HepG2 (cell line): ENCODE data around the gene MAVS. TPM values are rescaled to one million over a fixed set of nuclear protein-coding genes. Genes with fewer than 3 reads are reported as not detected.

Source experiments
- AGO1 ChIP-seq: fragments of 200-400 bp; formaldehyde crosslinking; IDR thresholded peaks from 2 replicates; pipeline ENCODE4 v1.6.1; 2017; ENCODE audit warnings: mild to moderate bottlenecking, low read depth, low read length, moderate library complexity; ENCODE audit not compliant: poor library complexity, severe bottlenecking
- AKAP8 ChIP-seq: sonication (generic); formaldehyde crosslinking; IDR thresholded peaks from 2 replicates; pipeline ENCODE4 v1.5.1; 2020; ENCODE audit warnings: mild to moderate bottlenecking, missing genetic modification reagents
- EP300 ChIP-seq, 3 experiments: sonication (generic) in 1 of 3; formaldehyde crosslinking in 1 of 3; IDR thresholded peaks; 2 replicates each; pipeline versions ENCODE4 v1.5.1 to v1.6.1; 2011 to 2020; ENCODE audit warnings: low read depth in 2 of 3, low read length in 2 of 3, borderline replicate concordance in 1 of 3, improper control_type of control experiment in 1 of 3, mild to moderate bottlenecking in 1 of 3, missing genetic modification reagents in 1 of 3, moderate library complexity in 1 of 3
- FOXK1 ChIP-seq: sonication (generic); formaldehyde crosslinking; IDR thresholded peaks from 2 replicates; pipeline ENCODE4 v1.4.0; 2020; ENCODE audit warnings: low read depth, missing genetic modification reagents, borderline replicate concordance
- IKZF4 ChIP-seq: sonication (generic); formaldehyde crosslinking; IDR thresholded peaks from 2 replicates; pipeline ENCODE4 v1.5.1; 2020; ENCODE audit warnings: borderline replicate concordance, mild to moderate bottlenecking, low read depth, missing genetic modification reagents; ENCODE audit errors: not compliant biosample characterization
- NCOR1 ChIP-seq: fragments of 200-600 bp; sonication (generic); IDR thresholded peaks from 2 replicates; pipeline ENCODE4 v1.7.0; 2017; ENCODE audit warnings: antibody characterized with exemption, low read length, borderline replicate concordance
- REXO4 ChIP-seq: sonication (generic); formaldehyde crosslinking; IDR thresholded peaks from 2 replicates; pipeline ENCODE4 v1.8.0; 2022; ENCODE audit warnings: missing genetic modification reagents, mild to moderate bottlenecking, borderline replicate concordance
- SALL2 ChIP-seq: sonication (generic); formaldehyde crosslinking; IDR thresholded peaks from 2 replicates; pipeline ENCODE4 v1.8.1; 2023; ENCODE audit warnings: mild to moderate bottlenecking, missing genetic modification reagents, inconsistent platforms
- ZNF121 ChIP-seq: sonication (generic); formaldehyde crosslinking; IDR thresholded peaks from 2 replicates; pipeline ENCODE4 v1.5.0; 2020; ENCODE audit warnings: mild to moderate bottlenecking, missing genetic modification reagents
- polyA plus RNA-seq, 8 experiments: library from polyadenylated mRNA; depleted of rRNA in 3 of 8; stranded (reverse) in 7 of 8; unstranded in 1 of 8; fragments of >200 nt; fragmentation: Illumina TruSeq in 4 of 8; extraction: Trizol in 4 of 8; gene quantifications; 2 replicates each; pipeline versions ENCODE4 v1.2.1 to v1.2.3, GENCODE V29; 2011 to 2016; ENCODE audit warnings: low read depth in 4 of 8, missing spikeins in 1 of 8, mixed read lengths in 1 of 8; ENCODE audit not compliant: insufficient read depth in 1 of 8
- total RNA-seq, 5 experiments: library from RNA; depleted of rRNA; stranded (reverse); fragments of >200 nt; fragmentation: Illumina TruSeq; extraction: Trizol; gene quantifications; 2 replicates each; pipeline ENCODE4 v1.2.3, GENCODE V29; 2016; ENCODE audit warnings: low read depth in 1 of 5
- TF ChIP-seq, protein P1 (sequence below): sonication (generic); formaldehyde crosslinking; IDR thresholded peaks from 2 replicates; pipeline ENCODE4 v1.4.0; 2020; ENCODE audit warnings: mild to moderate bottlenecking, missing genetic modification reagents
- TF ChIP-seq, protein P2 (sequence below): sonication (generic); formaldehyde crosslinking; IDR thresholded peaks from 2 replicates; pipeline ENCODE4 v1.4.0; 2020; ENCODE audit warnings: mild to moderate bottlenecking, missing genetic modification reagents
- TF ChIP-seq, protein P3 (sequence below): sonication (generic); formaldehyde crosslinking; IDR thresholded peaks from 2 replicates; pipeline ENCODE4 v1.5.0; 2020; ENCODE audit warnings: missing genetic modification reagents
- TF ChIP-seq, protein P4 (sequence below): sonication (generic); formaldehyde crosslinking; IDR thresholded peaks from 2 replicates; pipeline ENCODE4 v1.4.0; 2020; ENCODE audit warnings: missing genetic modification reagents
- TF ChIP-seq, protein P5 (sequence below): sonication (generic); formaldehyde crosslinking; IDR thresholded peaks from 2 replicates; pipeline ENCODE4 v1.8.0; 2022; ENCODE audit warnings: missing genetic modification reagents, mild to moderate bottlenecking, moderate library complexity, borderline replicate concordance

The MAVS gene
- total and polyA plus RNA-seq, 2 of the 13 experiments (the other 11 are each of a cell fraction or from before 2014, with no cell fraction given), result 27.3 to 36.6 TPM

DNA sequence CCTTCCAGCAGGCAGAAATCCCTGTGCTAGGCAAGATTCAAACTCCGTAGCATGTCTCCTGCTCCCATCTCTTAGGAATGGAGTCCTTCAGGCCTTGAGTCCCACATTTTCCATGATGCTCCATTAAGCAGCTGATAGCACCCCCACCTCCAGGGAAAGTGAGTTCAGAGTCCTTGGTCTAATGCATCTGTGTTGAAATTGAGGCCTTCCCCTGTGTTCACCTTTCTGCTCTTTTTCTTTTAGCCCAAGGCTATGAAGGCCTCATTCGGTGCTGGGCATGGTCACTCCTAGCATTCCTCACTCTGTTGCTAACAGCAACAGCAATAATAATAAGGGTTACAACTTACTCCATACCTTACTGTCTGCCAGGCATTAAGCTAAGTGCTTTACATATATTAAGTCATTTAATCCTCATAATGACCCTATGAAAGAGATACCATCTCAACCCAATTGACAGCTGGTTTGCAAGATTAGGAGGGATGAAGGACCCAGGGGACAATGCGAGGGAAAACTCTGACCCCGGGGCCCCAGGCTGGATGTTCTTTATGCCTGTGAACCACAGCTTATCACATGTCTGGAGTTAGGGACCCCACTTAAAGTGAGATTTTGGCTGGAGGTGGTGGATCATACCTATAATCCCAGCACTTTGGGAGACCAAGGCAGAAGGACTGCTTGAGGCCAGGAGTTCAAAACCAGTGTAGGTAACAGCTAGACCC, 25.1 kb downstream of the MAVS start (continued):
- TF ChIP-seq NCOR1, result peak; percentile 37; the same call in 1 of the 2 replicates
- TF ChIP-seq IKZF4, result no peak
- no peak for TF ChIP-seq AKAP8 (CRISPR knock-in tag)
- TF ChIP-seq AGO1, result no peak
- TF ChIP-seq, protein P1, sequence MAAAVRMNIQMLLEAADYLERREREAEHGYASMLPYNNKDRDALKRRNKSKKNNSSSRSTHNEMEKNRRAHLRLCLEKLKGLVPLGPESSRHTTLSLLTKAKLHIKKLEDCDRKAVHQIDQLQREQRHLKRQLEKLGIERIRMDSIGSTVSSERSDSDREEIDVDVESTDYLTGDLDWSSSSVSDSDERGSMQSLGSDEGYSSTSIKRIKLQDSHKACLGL, result no peak
- no peak for TF ChIP-seq SALL2 (CRISPR knock-in tag)
- no peak for TF ChIP-seq REXO4 (CRISPR knock-in tag)
- TF ChIP-seq, protein P2, sequence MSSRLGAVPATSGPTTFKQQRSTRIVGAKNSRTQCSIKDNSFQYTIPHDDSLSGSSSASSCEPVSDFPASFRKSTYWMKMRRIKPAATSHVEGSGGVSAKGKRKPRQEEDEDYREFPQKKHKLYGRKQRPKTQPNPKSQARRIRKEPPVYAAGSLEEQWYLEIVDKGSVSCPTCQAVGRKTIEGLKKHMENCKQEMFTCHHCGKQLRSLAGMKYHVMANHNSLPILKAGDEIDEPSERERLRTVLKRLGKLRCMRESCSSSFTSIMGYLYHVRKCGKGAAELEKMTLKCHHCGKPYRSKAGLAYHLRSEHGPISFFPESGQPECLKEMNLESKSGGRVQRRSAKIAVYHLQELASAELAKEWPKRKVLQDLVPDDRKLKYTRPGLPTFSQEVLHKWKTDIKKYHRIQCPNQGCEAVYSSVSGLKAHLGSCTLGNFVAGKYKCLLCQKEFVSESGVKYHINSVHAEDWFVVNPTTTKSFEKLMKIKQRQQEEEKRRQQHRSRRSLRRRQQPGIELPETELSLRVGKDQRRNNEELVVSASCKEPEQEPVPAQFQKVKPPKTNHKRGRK, result no peak
- no peak for TF ChIP-seq FOXK1 (CRISPR knock-in tag)
- TF ChIP-seq, protein P3, sequence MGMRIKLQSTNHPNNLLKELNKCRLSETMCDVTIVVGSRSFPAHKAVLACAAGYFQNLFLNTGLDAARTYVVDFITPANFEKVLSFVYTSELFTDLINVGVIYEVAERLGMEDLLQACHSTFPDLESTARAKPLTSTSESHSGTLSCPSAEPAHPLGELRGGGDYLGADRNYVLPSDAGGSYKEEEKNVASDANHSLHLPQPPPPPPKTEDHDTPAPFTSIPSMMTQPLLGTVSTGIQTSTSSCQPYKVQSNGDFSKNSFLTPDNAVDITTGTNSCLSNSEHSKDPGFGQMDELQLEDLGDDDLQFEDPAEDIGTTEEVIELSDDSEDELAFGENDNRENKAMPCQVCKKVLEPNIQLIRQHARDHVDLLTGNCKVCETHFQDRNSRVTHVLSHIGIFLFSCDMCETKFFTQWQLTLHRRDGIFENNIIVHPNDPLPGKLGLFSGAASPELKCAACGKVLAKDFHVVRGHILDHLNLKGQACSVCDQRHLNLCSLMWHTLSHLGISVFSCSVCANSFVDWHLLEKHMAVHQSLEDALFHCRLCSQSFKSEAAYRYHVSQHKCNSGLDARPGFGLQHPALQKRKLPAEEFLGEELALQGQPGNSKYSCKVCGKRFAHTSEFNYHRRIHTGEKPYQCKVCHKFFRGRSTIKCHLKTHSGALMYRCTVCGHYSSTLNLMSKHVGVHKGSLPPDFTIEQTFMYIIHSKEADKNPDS (CRISPR knock-in tag), result no peak
- TF ChIP-seq, protein P4, sequence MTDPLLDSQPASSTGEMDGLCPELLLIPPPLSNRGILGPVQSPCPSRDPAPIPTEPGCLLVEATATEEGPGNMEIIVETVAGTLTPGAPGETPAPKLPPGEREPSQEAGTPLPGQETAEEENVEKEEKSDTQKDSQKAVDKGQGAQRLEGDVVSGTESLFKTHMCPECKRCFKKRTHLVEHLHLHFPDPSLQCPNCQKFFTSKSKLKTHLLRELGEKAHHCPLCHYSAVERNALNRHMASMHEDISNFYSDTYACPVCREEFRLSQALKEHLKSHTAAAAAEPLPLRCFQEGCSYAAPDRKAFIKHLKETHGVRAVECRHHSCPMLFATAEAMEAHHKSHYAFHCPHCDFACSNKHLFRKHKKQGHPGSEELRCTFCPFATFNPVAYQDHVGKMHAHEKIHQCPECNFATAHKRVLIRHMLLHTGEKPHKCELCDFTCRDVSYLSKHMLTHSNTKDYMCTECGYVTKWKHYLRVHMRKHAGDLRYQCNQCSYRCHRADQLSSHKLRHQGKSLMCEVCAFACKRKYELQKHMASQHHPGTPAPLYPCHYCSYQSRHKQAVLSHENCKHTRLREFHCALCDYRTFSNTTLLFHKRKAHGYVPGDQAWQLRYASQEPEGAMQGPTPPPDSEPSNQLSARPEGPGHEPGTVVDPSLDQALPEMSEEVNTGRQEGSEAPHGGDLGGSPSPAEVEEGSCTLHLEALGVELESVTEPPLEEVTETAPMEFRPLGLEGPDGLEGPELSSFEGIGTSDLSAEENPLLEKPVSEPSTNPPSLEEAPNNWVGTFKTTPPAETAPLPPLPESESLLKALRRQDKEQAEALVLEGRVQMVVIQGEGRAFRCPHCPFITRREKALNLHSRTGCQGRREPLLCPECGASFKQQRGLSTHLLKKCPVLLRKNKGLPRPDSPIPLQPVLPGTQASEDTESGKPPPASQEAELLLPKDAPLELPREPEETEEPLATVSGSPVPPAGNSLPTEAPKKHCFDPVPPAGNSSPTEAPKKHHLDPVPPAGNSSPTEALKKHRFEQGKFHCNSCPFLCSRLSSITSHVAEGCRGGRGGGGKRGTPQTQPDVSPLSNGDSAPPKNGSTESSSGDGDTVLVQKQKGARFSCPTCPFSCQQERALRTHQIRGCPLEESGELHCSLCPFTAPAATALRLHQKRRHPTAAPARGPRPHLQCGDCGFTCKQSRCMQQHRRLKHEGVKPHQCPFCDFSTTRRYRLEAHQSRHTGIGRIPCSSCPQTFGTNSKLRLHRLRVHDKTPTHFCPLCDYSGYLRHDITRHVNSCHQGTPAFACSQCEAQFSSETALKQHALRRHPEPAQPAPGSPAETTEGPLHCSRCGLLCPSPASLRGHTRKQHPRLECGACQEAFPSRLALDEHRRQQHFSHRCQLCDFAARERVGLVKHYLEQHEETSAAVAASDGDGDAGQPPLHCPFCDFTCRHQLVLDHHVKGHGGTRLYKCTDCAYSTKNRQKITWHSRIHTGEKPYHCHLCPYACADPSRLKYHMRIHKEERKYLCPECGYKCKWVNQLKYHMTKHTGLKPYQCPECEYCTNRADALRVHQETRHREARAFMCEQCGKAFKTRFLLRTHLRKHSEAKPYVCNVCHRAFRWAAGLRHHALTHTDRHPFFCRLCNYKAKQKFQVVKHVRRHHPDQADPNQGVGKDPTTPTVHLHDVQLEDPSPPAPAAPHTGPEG (CRISPR knock-in tag), result no peak
- TF ChIP-seq EP300 (IDR thresholded peaks at IDR 0.05; ENCODE audit: low read depth in 2 of 2, low read length in 2 of 2), result peak in 1 of 2 experiments; percentile 40; a peak in 1 of 4 replicates
- TF ChIP-seq EP300 (CRISPR knock-in tag; IDR thresholded peaks at IDR 0.05; ENCODE audit: borderline replicate concordance), result no peak
- TF ChIP-seq ZNF121 (CRISPR knock-in tag), result no peak
- TF ChIP-seq, protein P5, sequence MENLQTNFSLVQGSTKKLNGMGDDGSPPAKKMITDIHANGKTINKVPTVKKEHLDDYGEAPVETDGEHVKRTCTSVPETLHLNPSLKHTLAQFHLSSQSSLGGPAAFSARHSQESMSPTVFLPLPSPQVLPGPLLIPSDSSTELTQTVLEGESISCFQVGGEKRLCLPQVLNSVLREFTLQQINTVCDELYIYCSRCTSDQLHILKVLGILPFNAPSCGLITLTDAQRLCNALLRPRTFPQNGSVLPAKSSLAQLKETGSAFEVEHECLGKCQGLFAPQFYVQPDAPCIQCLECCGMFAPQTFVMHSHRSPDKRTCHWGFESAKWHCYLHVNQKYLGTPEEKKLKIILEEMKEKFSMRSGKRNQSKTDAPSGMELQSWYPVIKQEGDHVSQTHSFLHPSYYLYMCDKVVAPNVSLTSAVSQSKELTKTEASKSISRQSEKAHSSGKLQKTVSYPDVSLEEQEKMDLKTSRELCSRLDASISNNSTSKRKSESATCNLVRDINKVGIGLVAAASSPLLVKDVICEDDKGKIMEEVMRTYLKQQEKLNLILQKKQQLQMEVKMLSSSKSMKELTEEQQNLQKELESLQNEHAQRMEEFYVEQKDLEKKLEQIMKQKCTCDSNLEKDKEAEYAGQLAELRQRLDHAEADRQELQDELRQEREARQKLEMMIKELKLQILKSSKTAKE (CRISPR knock-in tag), result no peak
